SK-N-MC (cell line): ENCODE results near the gene AOAH.

Experiments
- DNase-seq: peaks from one replicate; pipeline ENCODE4 v3.0.0-alpha.2; 2011; ENCODE audit warnings: low read depth, low spot score
- H3K27ac ChIP-seq: fragments of 200-600 bp; sonication (generic); 2 replicates; pipeline ENCODE4 v1.5.1; 2016; ENCODE audit warnings: mixed run types
- H3K36me3 ChIP-seq: fragments of 200-600 bp; sonication (generic); 2 replicates; pipeline ENCODE4 v1.6.1; 2017; ENCODE audit warnings: antibody characterized with exemption, low read length, mixed read lengths; ENCODE audit not compliant: insufficient read depth
- H3K4me3 ChIP-seq: fragments of 200-600 bp; sonication (generic); 2 replicates; pipeline ENCODE4 v1.5.1; 2016
- H3K9ac ChIP-seq: fragments of 200-600 bp; sonication (generic); 2 replicates; pipeline ENCODE4 v1.8.0; 2017; ENCODE audit warnings: mixed run types, mixed read lengths; ENCODE audit not compliant: insufficient read length
- H3K9me3 ChIP-seq: fragments of 200-600 bp; sonication (generic); 2 replicates; pipeline ENCODE4 v1.6.1; 2017; ENCODE audit warnings: low read depth, mild to moderate bottlenecking, antibody characterized with exemption, low read length, moderate library complexity, mixed read lengths
- EZH2 ChIP-seq: fragments of 200-600 bp; sonication (generic); IDR thresholded peaks from one replicate; pipeline ENCODE4 v1.6.1; 2017; ENCODE audit warnings: antibody characterized with exemption
- FOXP2 ChIP-seq: optimal IDR thresholded peaks from 2 replicates; pipeline ENCODE3; 2011; ENCODE audit warnings: mild to moderate bottlenecking, moderate library complexity; ENCODE audit not compliant: insufficient read depth; ENCODE audit errors: extremely low read length, control extremely low read depth
- POLR2AphosphoS5 ChIP-seq: IDR thresholded peaks from 2 replicates; pipeline ENCODE4 v1.6.1; 2012; ENCODE audit warnings: mild to moderate bottlenecking, low read depth, low read length, borderline replicate concordance

AOAH gene

GRCh38 chr7:36597090-36597773 lies 127.1 kb downstream of the AOAH start:
- TF ChIP-seq POLR2AphosphoS5, result no peak
- no peak for TF ChIP-seq EZH2
- no peak for TF ChIP-seq FOXP2
- no peaks in the 10 kb centered on the region for H3K36me3 ChIP-seq
- H3K9me3 ChIP-seq, result no peaks in the 10 kb centered on the region
- no peak overlapping the region for H3K27ac ChIP-seq
- DNase-seq, result no peak
- H3K4me3 ChIP-seq, result no peak overlapping the region
- H3K9ac ChIP-seq, result no peak overlapping the region

GRCh38 chr7:36594445-36594844 lies 129.8 kb downstream of the AOAH start:
- TF ChIP-seq EZH2 (no peak), FOXP2 (no peak), POLR2AphosphoS5 (no peak)

GRCh38 chr7:36591636-36592035 lies 132.7 kb downstream of the AOAH start:
- DNase-seq, result no peak
- H3K36me3 ChIP-seq, result no peaks in the 10 kb centered on the region
- no peak overlapping the region for H3K9ac ChIP-seq
- no peaks in the 10 kb centered on the region for H3K9me3 ChIP-seq
- TF ChIP-seq FOXP2 (no peak), EZH2 (no peak), POLR2AphosphoS5 (no peak)
- H3K27ac ChIP-seq, result no peak overlapping the region
- H3K4me3 ChIP-seq, result no peak overlapping the region

More at GRCh38 chr7:36594445-36594844, 129.8 kb downstream of the AOAH start:
- no peaks in the 10 kb centered on the region for H3K36me3 ChIP-seq
- H3K9ac ChIP-seq, result no peak overlapping the region
- H3K9me3 ChIP-seq, result no peaks in the 10 kb centered on the region
- no peak overlapping the region for H3K27ac ChIP-seq
- no peak for DNase-seq
- no peak overlapping the region for H3K4me3 ChIP-seq

GRCh38 chr7:36589391-36589790 lies 134.9 kb downstream of the AOAH start:
- no peak for TF ChIP-seq POLR2AphosphoS5
- TF ChIP-seq EZH2, result no peak
- Histone ChIP-seq H3K9me3 (no peaks in the 10 kb centered on the region), H3K9ac (no peak overlapping the region), H3K27ac (no peak overlapping the region), H3K4me3 (no peak overlapping the region), H3K36me3 (no peaks in the 10 kb centered on the region)
- DNase-seq, result no peak

- H3K36me3 ChIP-seq, result no peaks in the 10 kb centered on the region
- TF ChIP-seq FOXP2 (no peak), POLR2AphosphoS5 (no peak), EZH2 (no peak)
- no peak overlapping the region for H3K4me3 ChIP-seq
- no peaks in the 10 kb centered on the region for H3K9me3 ChIP-seq
- H3K9ac ChIP-seq, result no peak overlapping the region
- H3K27ac ChIP-seq, result no peak overlapping the region
- DNase-seq, result no peak
Measured at GRCh38 chr7:36583318-36583717, 141.0 kb downstream of the AOAH start.

- Histone ChIP-seq H3K9me3 (no peaks in the 10 kb centered on the region), H3K9ac (no peak overlapping the region), H3K27ac (no peak overlapping the region), H3K36me3 (no peaks in the 10 kb centered on the region), H3K4me3 (no peak overlapping the region)
- DNase-seq, result no peak
- TF ChIP-seq FOXP2 (no peak), POLR2AphosphoS5 (no peak), EZH2 (no peak)
Measured at GRCh38 chr7:36575832-36576231, 148.5 kb downstream of the AOAH start.

- no peak for TF ChIP-seq FOXP2
- TF ChIP-seq POLR2AphosphoS5, result no peak
- TF ChIP-seq EZH2, result no peak
- Histone ChIP-seq H3K36me3 (no peaks in the 10 kb centered on the region), H3K4me3 (no peak overlapping the region), H3K9me3 (no peaks in the 10 kb centered on the region), H3K9ac (no peak overlapping the region), H3K27ac (no peak overlapping the region)
- DNase-seq, result no peak
Measured at GRCh38 chr7:36573066-36573465, 151.2 kb downstream of the AOAH start.

- Histone ChIP-seq H3K36me3 (no peaks in the 10 kb centered on the region), H3K27ac (no peak overlapping the region), H3K9me3 (no peaks in the 10 kb centered on the region), H3K4me3 (no peak overlapping the region), H3K9ac (no peak overlapping the region)
- TF ChIP-seq EZH2, result no peak
- no peak for TF ChIP-seq POLR2AphosphoS5
- TF ChIP-seq FOXP2, result no peak
- no peak for DNase-seq
Measured at GRCh38 chr7:36571190-36571560, 153.1 kb downstream of the AOAH start.

GRCh38 chr7:36570528-36571189 lies 153.6 kb downstream of the AOAH start:
- no peak for DNase-seq
- no peaks in the 10 kb centered on the region for H3K9me3 ChIP-seq
- no peak overlapping the region for H3K27ac ChIP-seq
- no peaks in the 10 kb centered on the region for H3K36me3 ChIP-seq
- TF ChIP-seq EZH2 (no peak), FOXP2 (no peak), POLR2AphosphoS5 (no peak)
- no peak overlapping the region for H3K9ac ChIP-seq
- no peak overlapping the region for H3K4me3 ChIP-seq
